Ectodermal cell (in vitro differentiated cells): Measurements from ENCODE around the gene PTPRC.

Experiments used
- H3K27ac ChIP-seq: 2 replicates; pipeline ENCODE4 v1.7.0; 2013; ENCODE audit warnings: mild to moderate bottlenecking, low read depth, low read length; ENCODE audit not compliant: insufficient read depth, poor library complexity, severe bottlenecking
- H3K27me3 ChIP-seq: 2 replicates; pipeline ENCODE4 v1.7.0; 2013; ENCODE audit warnings: mild to moderate bottlenecking, low read length; ENCODE audit not compliant: insufficient read depth, control insufficient read depth, poor library complexity, severe bottlenecking
- H3K36me3 ChIP-seq: one replicate; pipeline ENCODE4 v1.7.0; 2013; ENCODE audit warnings: low read length; ENCODE audit not compliant: control insufficient read depth, insufficient read depth
- H3K4me1 ChIP-seq: one replicate; pipeline ENCODE4 v1.7.0; 2013; ENCODE audit warnings: low read length; ENCODE audit not compliant: control insufficient read depth, insufficient read depth
- H3K4me3 ChIP-seq: 2 replicates; pipeline ENCODE4 v1.7.0; 2013; ENCODE audit warnings: low read depth, low read length, control low read depth; ENCODE audit not compliant: insufficient read depth
- H3K9me3 ChIP-seq: 2 replicates; pipeline ENCODE4 v1.7.0; 2013; ENCODE audit warnings: mild to moderate bottlenecking, low read length, moderate library complexity; ENCODE audit not compliant: control insufficient read depth
- WGBS, 2 experiments: methylation state at CpG; one replicate each; pipeline ENCODE4 v1.1.7; 2013; ENCODE audit warnings: missing lambda C conversion rate in 2 of 2; 5-methylcytosine and 5-hydroxymethylcytosine counted together

Gene PTPRC

GRCh38 chr1:198679535-198680173, 40.8 kb downstream of the PTPRC start:
- Histone ChIP-seq H3K9me3 (no peaks in the 10 kb centered on the region), H3K36me3 (no peaks in the 10 kb centered on the region), H3K4me1 (peaks cover 11% of the 10 kb centered on the region), H3K27me3 (no peaks in the 10 kb centered on the region), H3K27ac (no peak overlapping the region), H3K4me3 (no peak overlapping the region)
- WGBS, 2 experiments = 97% methylated on average over 31 of the region's 31 CpGs

- WGBS, 2 experiments = 95 to 97% methylated on average over 13 to 14 of the region's 15 CpGs
- no peaks in the 10 kb centered on the region for H3K9me3 ChIP-seq
- H3K27ac ChIP-seq = no peak overlapping the region
- no peak overlapping the region for H3K4me3 ChIP-seq
- H3K4me1 ChIP-seq = peaks cover 11% of the 10 kb centered on the region
- no peaks in the 10 kb centered on the region for H3K36me3 ChIP-seq
- H3K27me3 ChIP-seq = no peaks in the 10 kb centered on the region
Observed at GRCh38 chr1:198680174-198680875, 41.5 kb downstream of the PTPRC start.

GRCh38 chr1:198681252-198681651, 42.4 kb downstream of the PTPRC start:
- Histone ChIP-seq H3K27ac (no peak overlapping the region), H3K9me3 (no peaks in the 10 kb centered on the region), H3K4me3 (no peak overlapping the region), H3K27me3 (no peaks in the 10 kb centered on the region), H3K4me1 (peaks cover 11% of the 10 kb centered on the region), H3K36me3 (no peaks in the 10 kb centered on the region)
- WGBS, 2 experiments = 88% methylated on average over 1 of the region's 1 CpG; no CpG with 5 or more reads in 1 of the 2 experiments

GRCh38 chr1:198681831-198682759, 43.3 kb downstream of the PTPRC start:
- H3K9me3 ChIP-seq = no peaks in the 10 kb centered on the region
- H3K4me3 ChIP-seq = no peak overlapping the region
- no peaks in the 10 kb centered on the region for H3K27me3 ChIP-seq
- WGBS, 2 experiments = 63 to 80% methylated on average over 6 to 7 of the region's 7 CpGs
- H3K4me1 ChIP-seq = peaks cover 11% of the 10 kb centered on the region
- H3K27ac ChIP-seq = peak overlapping the region; percentile 74
- no peaks in the 10 kb centered on the region for H3K36me3 ChIP-seq

GRCh38 chr1:198682850-198683249, 44.0 kb downstream of the PTPRC start:
- no peaks in the 10 kb centered on the region for H3K27me3 ChIP-seq
- 94% methylated on average over 2 of the region's 2 CpGs; no CpG with 5 or more reads in 1 of the 2 experiments for whole genome bisulfite sequencing, 2 experiments
- H3K36me3 ChIP-seq = no peaks in the 10 kb centered on the region
- H3K27ac ChIP-seq = no peak overlapping the region
- H3K4me3 ChIP-seq = no peak overlapping the region
- peaks cover 11% of the 10 kb centered on the region for H3K4me1 ChIP-seq
- no peaks in the 10 kb centered on the region for H3K9me3 ChIP-seq

- H3K4me1 ChIP-seq = peaks cover 11% of the 10 kb centered on the region
- WGBS, 2 experiments = 96 to 100% methylated on average over 1 to 2 of the region's 2 CpGs
- no peak overlapping the region for H3K27ac ChIP-seq
- no peaks in the 10 kb centered on the region for H3K9me3 ChIP-seq
- H3K36me3 ChIP-seq = no peaks in the 10 kb centered on the region
- no peak overlapping the region for H3K4me3 ChIP-seq
- H3K27me3 ChIP-seq = no peaks in the 10 kb centered on the region
Observed at GRCh38 chr1:198683449-198683848, 44.6 kb downstream of the PTPRC start.

- Histone ChIP-seq H3K27me3 (no peaks in the 10 kb centered on the region), H3K9me3 (no peaks in the 10 kb centered on the region), H3K36me3 (no peaks in the 10 kb centered on the region), H3K4me3 (no peak overlapping the region), H3K4me1 (peaks cover 11% of the 10 kb centered on the region), H3K27ac (no peak overlapping the region)
Observed at GRCh38 chr1:198686069-198686728, 47.4 kb downstream of the PTPRC start.

- Histone ChIP-seq H3K27ac (no peak overlapping the region), H3K36me3 (no peaks in the 10 kb centered on the region), H3K4me1 (peaks cover 3% of the 10 kb centered on the region), H3K27me3 (no peaks in the 10 kb centered on the region), H3K4me3 (no peak overlapping the region), H3K9me3 (no peaks in the 10 kb centered on the region)
- WGBS, 2 experiments = 94 to 100% methylated on average over 4 of the region's 4 CpGs
Observed at GRCh38 chr1:198687429-198687828, 48.6 kb downstream of the PTPRC start.

GRCh38 chr1:198691063-198691462, 52.2 kb downstream of the PTPRC start:
- H3K36me3 ChIP-seq = no peaks in the 10 kb centered on the region
- 89 to 95% methylated on average over 1 of the region's 1 CpG for WGBS, 2 experiments
- H3K27ac ChIP-seq = no peak overlapping the region
- no peaks in the 10 kb centered on the region for H3K9me3 ChIP-seq
- H3K4me3 ChIP-seq = no peak overlapping the region
- no peaks in the 10 kb centered on the region for H3K27me3 ChIP-seq
- no peaks in the 10 kb centered on the region for H3K4me1 ChIP-seq
